GM23338 (cell line): ENCODE results near the gene ADAD2. TPM values are rescaled to one million over a fixed set of nuclear protein-coding genes. Genes with fewer than 3 reads are reported as not detected.

ENCODE experiments used
- ATAC-seq: fragments of 200-7000 bp; cut with Tn5 transposase; 3 replicates; pipeline ENCODE4 v1.9.1; 2020
- DNase-seq: peaks from one replicate; pipeline ENCODE4 v3.0.0-alpha.2; 2015; ENCODE audit warnings: low spot score
- H2AFZ ChIP-seq: fragments of 200-600 bp; sonication (generic); 2 replicates; pipeline ENCODE4 v1.8.0; 2016; ENCODE audit warnings: antibody characterized with exemption, mild to moderate bottlenecking, moderate library complexity
- H3F3A ChIP-seq: fragments of 200-600 bp; sonication (generic); replicated peaks from 2 replicates; pipeline ENCODE4 v1.8.0; 2017; ENCODE audit warnings: antibody characterized with exemption, mixed run types, low read depth
- H3K27ac ChIP-seq: fragments of 200-600 bp; sonication (generic); 2 replicates; pipeline ENCODE4 v1.6.1; 2016; ENCODE audit warnings: low read depth
- H3K27me3 ChIP-seq: fragments of 200-600 bp; sonication (generic); 2 replicates; pipeline ENCODE4 v1.8.0; 2016; ENCODE audit warnings: mild to moderate bottlenecking, mixed run types, moderate library complexity; ENCODE audit not compliant: insufficient read depth
- H3K36me3 ChIP-seq: fragments of 200-600 bp; sonication (generic); 2 replicates; pipeline ENCODE4 v1.8.0; 2016; ENCODE audit warnings: mild to moderate bottlenecking; ENCODE audit not compliant: insufficient read depth
- H3K4me1 ChIP-seq: fragments of 200-600 bp; sonication (generic); 2 replicates; pipeline ENCODE4 v1.8.0; 2016; ENCODE audit warnings: mild to moderate bottlenecking, moderate library complexity; ENCODE audit not compliant: insufficient read depth
- H3K4me2 ChIP-seq: fragments of 200-600 bp; sonication (generic); 2 replicates; pipeline ENCODE4 v1.7.1; 2017; ENCODE audit warnings: mixed run types
- H3K4me3 ChIP-seq: fragments of 200-600 bp; sonication (generic); 2 replicates; pipeline ENCODE4 v1.6.1; 2016; ENCODE audit warnings: mixed run types
- H3K79me2 ChIP-seq: fragments of 200-600 bp; sonication (generic); replicated peaks from 2 replicates; pipeline ENCODE4 v1.8.0; 2017; ENCODE audit warnings: mild to moderate bottlenecking; ENCODE audit not compliant: insufficient read depth
- H3K9me2 ChIP-seq: fragments of 200-600 bp; sonication (generic); 2 replicates; pipeline ENCODE4 v1.8.0; 2017; ENCODE audit not compliant: insufficient read depth
- H4K20me1 ChIP-seq: fragments of 200-600 bp; sonication (generic); replicated peaks from 2 replicates; pipeline ENCODE4 v1.8.0; 2017; ENCODE audit warnings: mild to moderate bottlenecking; ENCODE audit not compliant: insufficient read depth
- H3K27ac Mint-ChIP-seq: 2 replicates; pipeline ENCODE4 v1.8.0; 2020; ENCODE audit warnings: inconsistent platforms, mild to moderate bottlenecking, moderate library complexity, mixed read lengths
- H3K27me3 Mint-ChIP-seq: 3 replicates; pipeline ENCODE4 v1.8.0; 2022; ENCODE audit warnings: low read depth, mild to moderate bottlenecking, moderate library complexity, mixed read lengths, inconsistent platforms; ENCODE audit not compliant: insufficient read depth, poor library complexity
- H3K36me3 Mint-ChIP-seq: 3 replicates; pipeline ENCODE4 v1.8.0; 2021; ENCODE audit warnings: low read depth, mild to moderate bottlenecking, inconsistent platforms, moderate library complexity, mixed read lengths
- H3K4me1 Mint-ChIP-seq: 3 replicates; pipeline ENCODE4 v1.8.0; 2020; ENCODE audit warnings: mild to moderate bottlenecking, inconsistent platforms, mixed read lengths
- H3K4me3 Mint-ChIP-seq: 3 replicates; pipeline ENCODE4 v1.8.0; 2021; ENCODE audit warnings: moderate library complexity, mild to moderate bottlenecking, inconsistent platforms, mixed read lengths
- H3K9me3 Mint-ChIP-seq: 3 replicates; pipeline ENCODE4 v1.8.0; 2020; ENCODE audit warnings: moderate library complexity, mild to moderate bottlenecking, inconsistent platforms, mixed read lengths
- EZH2phosphoT487 ChIP-seq: fragments of 200-600 bp; sonication (generic); IDR thresholded peaks from one replicate; pipeline ENCODE4 v1.8.1; 2018; ENCODE audit warnings: antibody characterized with exemption; ENCODE audit not compliant: unreplicated experiment
- JUNB ChIP-seq: IDR thresholded peaks from one replicate; pipeline ENCODE4 v1.6.1; 2016; ENCODE audit warnings: antibody characterized with exemption; ENCODE audit not compliant: unreplicated experiment
- STAT1 ChIP-seq: IDR thresholded peaks from one replicate; pipeline ENCODE4 v1.6.1; 2016; ENCODE audit warnings: antibody characterized with exemption; ENCODE audit not compliant: unreplicated experiment
- polyA plus RNA-seq: library from polyadenylated mRNA; unstranded; fragments of >200 nt; fragmentation: Nextera tagmentation; extraction: Ambion mirVana; gene quantifications from 2 replicates; pipeline ENCODE4 v1.2.1, GENCODE V29; 2016
- total RNA-seq: library from RNA; depleted of rRNA; stranded (reverse); fragments of >200 nt; shearing (Covaris generic); gene quantifications from 2 replicates; pipeline ENCODE4 v1.2.3, GENCODE V29; 2014
- TF ChIP-seq, protein P1 (sequence below): fragments of 250-450 bp; sonication (Bioruptor Pico); IDR thresholded peaks from 2 replicates; pipeline ENCODE4 v1.5.0; 2020; ENCODE audit warnings: mild to moderate bottlenecking, moderate library complexity
- TF ChIP-seq, protein P2 (sequence below), 2 experiments: fragments of 200-600 bp in 1 of 2; sonication (generic) in 1 of 2; conservative IDR thresholded peaks; 2 replicates each; pipeline versions ENCODE4 v1.5.1 to v1.6.1; 2016 to 2017; ENCODE audit warnings: antibody characterized with exemption in 2 of 2, low read depth in 2 of 2, mild to moderate bottlenecking in 2 of 2, moderate library complexity in 1 of 2

The ADAD2 gene
- total and polyA plus RNA-seq, 2 experiments from 2014 or later = 1.6 to 4.5 TPM

DNA sequence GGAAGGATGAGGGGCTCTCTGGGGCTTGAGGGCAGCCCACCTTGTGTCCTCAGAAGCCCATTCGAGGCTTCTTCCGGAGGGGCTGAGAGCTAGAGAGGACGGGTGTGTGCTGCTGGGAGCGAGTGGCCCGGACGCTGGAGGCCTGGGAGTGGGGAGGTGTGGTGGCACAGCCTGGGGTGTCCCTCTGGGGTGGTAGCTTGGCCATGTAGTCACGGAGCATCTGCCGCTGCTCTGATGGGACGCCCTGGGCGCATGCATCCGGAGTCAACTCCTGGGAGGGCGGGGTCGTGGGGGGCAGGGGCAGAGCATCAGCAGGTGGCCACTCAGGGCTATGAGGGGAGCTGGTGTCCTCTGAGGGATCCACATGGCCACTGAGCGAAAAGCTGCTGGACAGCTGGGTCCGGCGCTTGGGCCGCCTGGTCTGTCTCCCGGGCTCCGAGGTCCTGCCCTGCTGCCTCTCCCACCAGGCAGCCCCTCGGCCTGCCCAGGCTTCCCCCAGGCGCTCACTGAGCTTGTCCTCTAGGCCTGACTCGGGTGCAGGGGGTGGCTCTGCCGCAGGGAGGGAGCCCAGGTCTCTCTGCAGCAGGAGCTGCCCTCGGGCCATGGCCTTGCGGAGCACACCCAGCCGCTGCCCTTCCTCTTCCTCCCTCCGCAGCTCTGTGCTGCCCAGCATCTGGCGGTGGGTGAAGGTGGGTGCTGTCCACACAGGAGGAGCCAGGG is 11.9 kb upstream of the ADAD2 start (continued):
- TF ChIP-seq, protein P1, sequence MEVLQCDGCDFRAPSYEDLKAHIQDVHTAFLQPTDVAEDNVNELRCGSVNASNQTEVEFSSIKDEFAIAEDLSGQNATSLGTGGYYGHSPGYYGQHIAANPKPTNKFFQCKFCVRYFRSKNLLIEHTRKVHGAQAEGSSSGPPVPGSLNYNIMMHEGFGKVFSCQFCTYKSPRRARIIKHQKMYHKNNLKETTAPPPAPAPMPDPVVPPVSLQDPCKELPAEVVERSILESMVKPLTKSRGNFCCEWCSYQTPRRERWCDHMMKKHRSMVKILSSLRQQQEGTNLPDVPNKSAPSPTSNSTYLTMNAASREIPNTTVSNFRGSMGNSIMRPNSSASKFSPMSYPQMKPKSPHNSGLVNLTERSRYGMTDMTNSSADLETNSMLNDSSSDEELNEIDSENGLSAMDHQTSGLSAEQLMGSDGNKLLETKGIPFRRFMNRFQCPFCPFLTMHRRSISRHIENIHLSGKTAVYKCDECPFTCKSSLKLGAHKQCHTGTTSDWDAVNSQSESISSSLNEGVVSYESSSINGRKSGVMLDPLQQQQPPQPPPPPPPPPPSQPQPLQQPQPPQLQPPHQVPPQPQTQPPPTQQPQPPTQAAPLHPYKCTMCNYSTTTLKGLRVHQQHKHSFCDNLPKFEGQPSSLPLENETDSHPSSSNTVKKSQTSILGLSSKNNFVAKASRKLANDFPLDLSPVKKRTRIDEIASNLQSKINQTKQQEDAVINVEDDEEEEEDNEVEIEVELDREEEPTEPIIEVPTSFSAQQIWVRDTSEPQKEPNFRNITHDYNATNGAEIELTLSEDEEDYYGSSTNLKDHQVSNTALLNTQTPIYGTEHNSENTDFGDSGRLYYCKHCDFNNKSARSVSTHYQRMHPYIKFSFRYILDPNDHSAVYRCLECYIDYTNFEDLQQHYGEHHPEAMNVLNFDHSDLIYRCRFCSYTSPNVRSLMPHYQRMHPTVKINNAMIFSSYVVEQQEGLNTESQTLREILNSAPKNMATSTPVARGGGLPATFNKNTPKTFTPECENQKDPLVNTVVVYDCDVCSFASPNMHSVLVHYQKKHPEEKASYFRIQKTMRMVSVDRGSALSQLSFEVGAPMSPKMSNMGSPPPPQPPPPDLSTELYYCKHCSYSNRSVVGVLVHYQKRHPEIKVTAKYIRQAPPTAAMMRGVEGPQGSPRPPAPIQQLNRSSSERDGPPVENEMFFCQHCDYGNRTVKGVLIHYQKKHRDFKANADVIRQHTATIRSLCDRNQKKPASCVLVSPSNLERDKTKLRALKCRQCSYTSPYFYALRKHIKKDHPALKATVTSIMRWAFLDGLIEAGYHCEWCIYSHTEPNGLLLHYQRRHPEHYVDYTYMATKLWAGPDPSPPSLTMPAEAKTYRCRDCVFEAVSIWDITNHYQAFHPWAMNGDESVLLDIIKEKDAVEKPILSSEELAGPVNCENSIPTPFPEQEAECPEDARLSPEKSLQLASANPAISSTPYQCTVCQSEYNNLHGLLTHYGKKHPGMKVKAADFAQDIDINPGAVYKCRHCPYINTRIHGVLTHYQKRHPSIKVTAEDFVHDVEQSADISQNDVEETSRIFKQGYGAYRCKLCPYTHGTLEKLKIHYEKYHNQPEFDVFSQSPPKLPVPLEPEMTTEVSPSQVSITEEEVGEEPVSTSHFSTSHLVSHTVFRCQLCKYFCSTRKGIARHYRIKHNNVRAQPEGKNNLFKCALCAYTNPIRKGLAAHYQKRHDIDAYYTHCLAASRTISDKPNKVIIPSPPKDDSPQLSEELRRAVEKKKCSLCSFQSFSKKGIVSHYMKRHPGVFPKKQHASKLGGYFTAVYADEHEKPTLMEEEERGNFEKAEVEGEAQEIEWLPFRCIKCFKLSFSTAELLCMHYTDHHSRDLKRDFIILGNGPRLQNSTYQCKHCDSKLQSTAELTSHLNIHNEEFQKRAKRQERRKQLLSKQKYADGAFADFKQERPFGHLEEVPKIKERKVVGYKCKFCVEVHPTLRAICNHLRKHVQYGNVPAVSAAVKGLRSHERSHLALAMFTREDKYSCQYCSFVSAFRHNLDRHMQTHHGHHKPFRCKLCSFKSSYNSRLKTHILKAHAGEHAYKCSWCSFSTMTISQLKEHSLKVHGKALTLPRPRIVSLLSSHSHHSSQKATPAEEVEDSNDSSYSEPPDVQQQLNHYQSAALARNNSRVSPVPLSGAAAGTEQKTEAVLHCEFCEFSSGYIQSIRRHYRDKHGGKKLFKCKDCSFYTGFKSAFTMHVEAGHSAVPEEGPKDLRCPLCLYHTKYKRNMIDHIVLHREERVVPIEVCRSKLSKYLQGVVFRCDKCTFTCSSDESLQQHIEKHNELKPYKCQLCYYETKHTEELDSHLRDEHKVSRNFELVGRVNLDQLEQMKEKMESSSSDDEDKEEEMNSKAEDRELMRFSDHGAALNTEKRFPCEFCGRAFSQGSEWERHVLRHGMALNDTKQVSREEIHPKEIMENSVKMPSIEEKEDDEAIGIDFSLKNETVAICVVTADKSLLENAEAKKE (CRISPR knock-in tag) = no peak
- TF ChIP-seq STAT1 = no peak

GRCh38 chr16:84179612-84180320 is 11.2 kb upstream of the ADAD2 start:
- Mint-ChIP-seq H3K27me3 (peaks cover 11% of the 10 kb centered on the region), H3K9me3 (no peaks in the 10 kb centered on the region), H3K36me3 (peaks cover 42% of the 10 kb centered on the region), H3K4me1 (0 out of 3 replicates have a peak, but pooled peaks cover under 1% of the 10 kb centered on the region), H3K4me3 (no peak overlapping the region), H3K27ac (no peak overlapping the region)
- Histone ChIP-seq H3K36me3 (no peaks in the 10 kb centered on the region; the same call in 1 of the 2 replicates), H3K4me1 (no peaks in the 10 kb centered on the region), H4K20me1 (no peaks in the 10 kb centered on the region), H3K27ac (no peak overlapping the region), H3K79me2 (peaks cover 11% of the 10 kb centered on the region), H3K4me3 (no peak overlapping the region), H3K27me3 (no peaks in the 10 kb centered on the region), H2AFZ (no peak overlapping the region), H3K4me2 (no peak overlapping the region), H3F3A (no peaks in the 10 kb centered on the region), H3K9me2 (no peaks in the 10 kb centered on the region)
- no peak for TF ChIP-seq EZH2phosphoT487
- TF ChIP-seq, protein P2, sequence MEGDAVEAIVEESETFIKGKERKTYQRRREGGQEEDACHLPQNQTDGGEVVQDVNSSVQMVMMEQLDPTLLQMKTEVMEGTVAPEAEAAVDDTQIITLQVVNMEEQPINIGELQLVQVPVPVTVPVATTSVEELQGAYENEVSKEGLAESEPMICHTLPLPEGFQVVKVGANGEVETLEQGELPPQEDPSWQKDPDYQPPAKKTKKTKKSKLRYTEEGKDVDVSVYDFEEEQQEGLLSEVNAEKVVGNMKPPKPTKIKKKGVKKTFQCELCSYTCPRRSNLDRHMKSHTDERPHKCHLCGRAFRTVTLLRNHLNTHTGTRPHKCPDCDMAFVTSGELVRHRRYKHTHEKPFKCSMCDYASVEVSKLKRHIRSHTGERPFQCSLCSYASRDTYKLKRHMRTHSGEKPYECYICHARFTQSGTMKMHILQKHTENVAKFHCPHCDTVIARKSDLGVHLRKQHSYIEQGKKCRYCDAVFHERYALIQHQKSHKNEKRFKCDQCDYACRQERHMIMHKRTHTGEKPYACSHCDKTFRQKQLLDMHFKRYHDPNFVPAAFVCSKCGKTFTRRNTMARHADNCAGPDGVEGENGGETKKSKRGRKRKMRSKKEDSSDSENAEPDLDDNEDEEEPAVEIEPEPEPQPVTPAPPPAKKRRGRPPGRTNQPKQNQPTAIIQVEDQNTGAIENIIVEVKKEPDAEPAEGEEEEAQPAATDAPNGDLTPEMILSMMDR (conservative IDR thresholded peaks at IDR 0.05; ENCODE audit: low read depth in 2 of 2) = no peak
- no peak for TF ChIP-seq JUNB
- no peak for ATAC-seq
- DNase-seq = no peak
